ENCODE measurements around the gene MUCL3.
"Not testable (repeated sequence)": the region's sequence is repeated elsewhere in the genome, so short reads cannot be mapped to it uniquely, and the experiment has no call there.

MUCL3 gene

GRCh38 chr6:30897882-30898281 lies 42.9 kb upstream of the MUCL3 start:
- H3K36me3 ChIP-seq (ENCODE audit: control insufficient read depth in 1 of 2, insufficient read depth in 2 of 2, low read length in 2 of 2): peaks cover 40 to 73% of the 10 kb centered on the region in 2 donors
- H3K27me3 ChIP-seq (ENCODE audit: control insufficient read depth in 1 of 2, insufficient read depth in 2 of 2, low read length in 2 of 2): no peaks in the 10 kb centered on the region
- H3K4me3 ChIP-seq (ENCODE audit: low read depth in 1 of 2, low read length in 2 of 2): no peak overlapping the region
- H3K9ac ChIP-seq (ENCODE audit: low read depth in 1 of 2, low read length in 2 of 2): no peak overlapping the region
- no peaks in the 10 kb centered on the region for H3K4me1 ChIP-seq (ENCODE audit: control insufficient read depth in 1 of 2, insufficient read depth in 2 of 2, low read length in 2 of 2)
- H3K27ac ChIP-seq (ENCODE audit: low read depth, low read length): no peak overlapping the region
- no peaks in the 10 kb centered on the region for H3K9me3 ChIP-seq (ENCODE audit: control insufficient read depth in 1 of 2, low read length in 2 of 2)

DNA sequence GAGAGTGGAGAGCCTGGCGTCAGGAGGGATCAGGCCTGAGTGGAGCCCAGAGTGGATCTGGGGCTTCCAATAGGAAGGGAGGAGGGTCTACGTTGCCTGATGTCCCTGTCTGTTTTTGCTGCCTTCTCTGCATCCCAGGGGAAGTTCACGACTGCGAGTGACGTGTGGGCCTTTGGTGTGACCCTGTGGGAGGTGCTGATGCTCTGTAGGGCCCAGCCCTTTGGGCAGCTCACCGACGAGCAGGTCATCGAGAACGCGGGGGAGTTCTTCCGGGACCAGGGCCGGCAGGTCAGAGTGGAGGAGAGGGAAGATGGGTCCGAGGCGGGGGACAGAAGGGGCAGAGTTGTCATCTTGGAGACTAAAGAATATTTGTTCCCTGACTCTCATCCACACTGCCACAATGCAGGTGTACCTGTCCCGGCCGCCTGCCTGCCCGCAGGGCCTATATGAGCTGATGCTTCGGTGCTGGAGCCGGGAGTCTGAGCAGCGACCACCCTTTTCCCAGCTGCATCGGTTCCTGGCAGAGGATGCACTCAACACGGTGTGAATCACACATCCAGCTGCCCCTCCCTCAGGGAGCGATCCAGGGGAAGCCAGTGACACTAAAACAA lies 41.9 kb upstream of the MUCL3 start:
- H3K4me3 ChIP-seq (ENCODE audit: low read depth in 1 of 2, low read length in 2 of 2): no peak overlapping the region

DNA sequence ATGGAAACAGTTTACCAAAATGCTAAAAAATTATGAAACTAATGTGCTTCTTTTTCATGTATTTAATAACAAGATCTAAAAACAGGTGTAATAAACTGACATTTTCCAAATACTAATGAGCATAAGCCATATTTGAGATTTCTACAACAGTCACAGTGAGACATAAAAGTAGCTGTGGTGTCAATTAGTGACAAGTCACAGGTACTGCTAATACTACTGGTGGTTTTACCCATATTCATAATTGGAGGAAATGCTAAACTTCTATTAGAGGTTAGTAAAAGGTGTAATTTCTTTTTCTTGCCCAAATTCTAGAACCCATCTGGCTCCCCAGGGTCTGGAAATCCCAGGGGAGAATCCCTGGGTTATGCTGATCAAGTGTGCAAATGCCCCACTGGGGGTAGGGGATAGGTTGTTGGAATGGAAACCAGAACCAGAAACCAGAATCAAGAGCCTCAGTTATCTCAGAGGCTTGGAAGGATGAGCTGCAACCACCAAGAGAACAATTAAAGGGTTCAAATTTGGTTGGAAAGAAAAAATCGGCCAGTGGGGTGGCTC lies 39.8 kb upstream of the MUCL3 start:
- Histone ChIP-seq H3K9me3 (ENCODE audit: control insufficient read depth in 1 of 2, low read length in 2 of 2) (no peaks in the 10 kb centered on the region), H3K9ac (ENCODE audit: low read depth in 1 of 2, low read length in 2 of 2) (no peak overlapping the region), H3K4me1 (ENCODE audit: control insufficient read depth in 1 of 2, insufficient read depth in 2 of 2, low read length in 2 of 2) (no peaks in the 10 kb centered on the region), H3K4me3 (ENCODE audit: low read depth in 1 of 2, low read length in 2 of 2) (no peak overlapping the region), H3K36me3 (ENCODE audit: control insufficient read depth in 1 of 2, insufficient read depth in 2 of 2, low read length in 2 of 2) (peaks cover 21 to 42% of the 10 kb centered on the region in 2 donors), H3K27me3 (ENCODE audit: control insufficient read depth in 1 of 2, insufficient read depth in 2 of 2, low read length in 2 of 2) (no peaks in the 10 kb centered on the region), H3K27ac (ENCODE audit: low read depth, low read length) (no peak overlapping the region)

More for the DNA sequence above, 41.9 kb upstream of the MUCL3 start:
- Histone ChIP-seq H3K27me3 (ENCODE audit: control insufficient read depth in 1 of 2, insufficient read depth in 2 of 2, low read length in 2 of 2) (no peaks in the 10 kb centered on the region), H3K27ac (ENCODE audit: low read depth, low read length) (no peak overlapping the region), H3K9me3 (ENCODE audit: control insufficient read depth in 1 of 2, low read length in 2 of 2) (no peaks in the 10 kb centered on the region), H3K9ac (ENCODE audit: low read depth in 1 of 2, low read length in 2 of 2) (no peak overlapping the region), H3K4me1 (ENCODE audit: control insufficient read depth in 1 of 2, insufficient read depth in 2 of 2, low read length in 2 of 2) (no peaks in the 10 kb centered on the region), H3K36me3 (ENCODE audit: control insufficient read depth in 1 of 2, insufficient read depth in 2 of 2, low read length in 2 of 2) (peaks cover 40 to 63% of the 10 kb centered on the region in 2 donors)

DNA sequence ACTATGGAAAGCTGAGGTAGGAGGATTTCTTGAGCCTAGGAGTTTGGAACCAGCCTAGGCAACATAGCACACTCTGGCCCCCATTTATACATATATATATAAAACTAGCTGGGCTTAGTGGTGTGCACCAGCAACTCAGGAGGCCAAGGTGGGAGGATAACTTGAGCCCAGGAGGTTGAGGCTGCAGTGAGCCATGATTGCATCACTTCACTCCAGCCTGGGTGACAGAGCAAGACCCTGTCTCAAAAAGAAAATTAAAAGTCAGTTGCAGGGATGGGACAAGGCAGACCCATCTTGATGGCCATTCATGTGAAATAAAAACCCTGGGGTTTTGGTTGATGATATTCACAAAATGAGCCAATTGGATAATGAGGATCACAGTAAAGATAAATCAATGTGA lies 39.3 kb upstream of the MUCL3 start:
- no peaks in the 10 kb centered on the region for H3K9me3 ChIP-seq (ENCODE audit: control insufficient read depth in 1 of 2, low read length in 2 of 2)
- no peaks in the 10 kb centered on the region for H3K4me1 ChIP-seq (ENCODE audit: control insufficient read depth in 1 of 2, insufficient read depth in 2 of 2, low read length in 2 of 2)
- H3K36me3 ChIP-seq (ENCODE audit: control insufficient read depth in 1 of 2, insufficient read depth in 2 of 2, low read length in 2 of 2): peaks cover 21 to 37% of the 10 kb centered on the region in 2 donors
- H3K4me3 ChIP-seq (ENCODE audit: low read depth in 1 of 2, low read length in 2 of 2): no peak overlapping the region
- H3K27me3 ChIP-seq (ENCODE audit: control insufficient read depth in 1 of 2, insufficient read depth in 2 of 2, low read length in 2 of 2): no peaks in the 10 kb centered on the region
- no peak overlapping the region for H3K27ac ChIP-seq (ENCODE audit: low read depth, low read length)
- H3K9ac ChIP-seq (ENCODE audit: low read depth in 1 of 2, low read length in 2 of 2): no peak overlapping the region

GRCh38 chr6:30902196-30902595 lies 38.6 kb upstream of the MUCL3 start:
- H3K9ac ChIP-seq (ENCODE audit: low read depth in 1 of 2, low read length in 2 of 2); H3K4me1 ChIP-seq (ENCODE audit: control insufficient read depth in 1 of 2, insufficient read depth in 2 of 2, low read length in 2 of 2); H3K4me3 ChIP-seq (ENCODE audit: low read depth in 1 of 2, low read length in 2 of 2); H3K9me3 ChIP-seq (ENCODE audit: control insufficient read depth in 1 of 2, low read length in 2 of 2); H3K27ac ChIP-seq (ENCODE audit: low read depth, low read length); H3K27me3 ChIP-seq (ENCODE audit: control insufficient read depth in 1 of 2, insufficient read depth in 2 of 2, low read length in 2 of 2): not testable (repeated sequence)
- H3K36me3 ChIP-seq (ENCODE audit: control insufficient read depth in 1 of 2, insufficient read depth in 2 of 2, low read length in 2 of 2): peaks cover 21 to 30% of the 10 kb centered on the region in 2 donors

GRCh38 chr6:30902709-30903108 lies 38.1 kb upstream of the MUCL3 start:
- Histone ChIP-seq H3K4me1 (ENCODE audit: control insufficient read depth in 1 of 2, insufficient read depth in 2 of 2, low read length in 2 of 2) (no peaks in the 10 kb centered on the region), H3K9ac (ENCODE audit: low read depth in 1 of 2, low read length in 2 of 2) (no peak overlapping the region), H3K9me3 (ENCODE audit: control insufficient read depth in 1 of 2, low read length in 2 of 2) (no peaks in the 10 kb centered on the region), H3K27ac (ENCODE audit: low read depth, low read length) (no peak overlapping the region), H3K27me3 (ENCODE audit: control insufficient read depth in 1 of 2, insufficient read depth in 2 of 2, low read length in 2 of 2) (no peaks in the 10 kb centered on the region), H3K4me3 (ENCODE audit: low read depth in 1 of 2, low read length in 2 of 2) (no peak overlapping the region), H3K36me3 (ENCODE audit: control insufficient read depth in 1 of 2, insufficient read depth in 2 of 2, low read length in 2 of 2) (peaks cover 17 to 25% of the 10 kb centered on the region in 2 donors)

GRCh38 chr6:30903236-30903635 lies 37.5 kb upstream of the MUCL3 start:
- Histone ChIP-seq H3K36me3 (ENCODE audit: control insufficient read depth in 1 of 2, insufficient read depth in 2 of 2, low read length in 2 of 2) (peaks cover 11 to 20% of the 10 kb centered on the region in 2 donors), H3K27ac (ENCODE audit: low read depth, low read length) (no peak overlapping the region), H3K4me1 (ENCODE audit: control insufficient read depth in 1 of 2, insufficient read depth in 2 of 2, low read length in 2 of 2) (peaks cover 0 to under 1% of the 10 kb centered on the region in 2 donors), H3K9me3 (ENCODE audit: control insufficient read depth in 1 of 2, low read length in 2 of 2) (no peaks in the 10 kb centered on the region), H3K9ac (ENCODE audit: low read depth in 1 of 2, low read length in 2 of 2) (no peak overlapping the region), H3K4me3 (ENCODE audit: low read depth in 1 of 2, low read length in 2 of 2) (no peak overlapping the region), H3K27me3 (ENCODE audit: control insufficient read depth in 1 of 2, insufficient read depth in 2 of 2, low read length in 2 of 2) (no peaks in the 10 kb centered on the region)

DNA sequence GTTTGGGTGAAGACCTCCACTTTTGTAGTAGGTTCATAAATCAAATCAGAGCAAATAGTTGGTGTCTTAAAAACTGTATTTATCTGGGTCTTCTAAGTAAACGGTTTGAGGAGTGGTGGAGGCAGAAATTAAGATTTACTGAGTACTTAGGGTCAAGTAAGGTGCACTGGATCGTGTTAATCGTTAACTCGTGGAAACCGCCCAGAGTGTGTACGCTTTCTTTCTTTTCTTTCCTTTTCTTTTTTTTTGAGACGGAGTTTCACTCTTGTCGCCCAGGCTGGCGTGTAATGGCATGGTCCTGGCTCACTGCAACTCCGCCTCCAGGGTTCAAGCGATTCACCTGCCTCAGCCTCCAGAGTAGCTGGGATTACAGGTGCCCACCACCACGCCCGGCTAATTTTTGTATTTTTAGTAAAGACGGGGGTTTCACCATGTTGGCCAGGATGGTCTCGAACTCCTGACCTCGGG lies 33.4 kb upstream of the MUCL3 start:
- H3K4me1 ChIP-seq (ENCODE audit: control insufficient read depth in 1 of 2, insufficient read depth in 2 of 2, low read length in 2 of 2): peaks cover 9 to 13% of the 10 kb centered on the region in 2 donors
- peaks cover 4 to 25% of the 10 kb centered on the region in 2 donors for H3K36me3 ChIP-seq (ENCODE audit: control insufficient read depth in 1 of 2, insufficient read depth in 2 of 2, low read length in 2 of 2)
- H3K27ac ChIP-seq (ENCODE audit: low read depth, low read length); H3K27me3 ChIP-seq (ENCODE audit: control insufficient read depth in 1 of 2, insufficient read depth in 2 of 2, low read length in 2 of 2); H3K9me3 ChIP-seq (ENCODE audit: control insufficient read depth in 1 of 2, low read length in 2 of 2): not testable (repeated sequence)
- H3K4me3 ChIP-seq (ENCODE audit: low read depth in 1 of 2, low read length in 2 of 2): peak overlapping the region; percentile 93 to 98
- peak overlapping the region in 1 of 2 donors; percentile 97 for H3K9ac ChIP-seq (ENCODE audit: low read depth in 1 of 2, low read length in 2 of 2)

- H3K36me3 ChIP-seq (ENCODE audit: control insufficient read depth in 1 of 2, insufficient read depth in 2 of 2, low read length in 2 of 2): peaks cover 4 to 25% of the 10 kb centered on the region in 2 donors
- H3K9me3 ChIP-seq (ENCODE audit: control insufficient read depth in 1 of 2, low read length in 2 of 2): no peaks in the 10 kb centered on the region
- no peak within 1 kb of the TSS for H3K27ac ChIP-seq (ENCODE audit: low read depth, low read length)
Measured at GRCh38 chr6:30907758-30908591, 32.8 kb upstream of the MUCL3 start, which contains the start of gene GTF2H4. TSS of gene GTF2H4 (plus strand) at chr6:30908207.

DNA sequence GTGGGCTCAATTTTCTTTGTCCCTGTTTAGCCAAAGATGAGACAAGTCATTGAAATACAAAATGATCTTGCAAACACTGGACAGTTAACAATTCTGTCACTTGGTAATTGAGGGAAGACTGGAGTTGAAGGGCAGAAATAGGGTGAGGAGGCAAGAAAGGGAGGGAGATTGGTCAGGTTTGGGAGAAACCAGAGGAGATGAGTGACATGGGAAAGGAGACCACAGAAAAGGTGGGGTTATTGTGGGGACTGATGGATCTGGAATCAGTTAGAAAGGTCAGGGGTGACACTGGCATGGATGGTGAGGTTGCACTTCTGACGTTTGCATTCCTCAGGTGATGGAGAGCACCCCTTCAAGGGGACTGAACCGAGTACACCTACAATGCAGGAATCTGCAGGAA lies 32.1 kb upstream of the MUCL3 start:
- Histone ChIP-seq H3K9ac (ENCODE audit: low read depth in 1 of 2, low read length in 2 of 2) (peak overlapping the region; percentile 83 to 97), H3K27ac (ENCODE audit: low read depth, low read length) (no peak overlapping the region), H3K4me3 (ENCODE audit: low read depth in 1 of 2, low read length in 2 of 2) (peak overlapping the region; percentile 93 to 98), H3K4me1 (ENCODE audit: control insufficient read depth in 1 of 2, insufficient read depth in 2 of 2, low read length in 2 of 2) (peaks cover 16 to 19% of the 10 kb centered on the region in 2 donors), H3K27me3 (ENCODE audit: control insufficient read depth in 1 of 2, insufficient read depth in 2 of 2, low read length in 2 of 2) (no peaks in the 10 kb centered on the region), H3K36me3 (ENCODE audit: control insufficient read depth in 1 of 2, insufficient read depth in 2 of 2, low read length in 2 of 2) (peaks cover 4 to 25% of the 10 kb centered on the region in 2 donors), H3K9me3 (ENCODE audit: control insufficient read depth in 1 of 2, low read length in 2 of 2) (no peaks in the 10 kb centered on the region)

More at GRCh38 chr6:30907758-30908591, 32.8 kb upstream of the MUCL3 start, which contains the start of gene GTF2H4:
- Histone ChIP-seq H3K27me3 (ENCODE audit: control insufficient read depth in 1 of 2, insufficient read depth in 2 of 2, low read length in 2 of 2) (no peaks in the 10 kb centered on the region), H3K4me1 (ENCODE audit: control insufficient read depth in 1 of 2, insufficient read depth in 2 of 2, low read length in 2 of 2) (peaks cover 9 to 13% of the 10 kb centered on the region in 2 donors), H3K9ac (ENCODE audit: low read depth in 1 of 2, low read length in 2 of 2) (peak within 1 kb of the TSS; percentile 83 to 97), H3K4me3 (ENCODE audit: low read depth in 1 of 2, low read length in 2 of 2) (peak within 1 kb of the TSS; percentile 93 to 98)
